ENCODE measurements around the gene TECR. TPM values are rescaled to one million over a fixed set of nuclear protein-coding genes. Genes with fewer than 3 reads are reported as not detected.

TECR gene
- total RNA-seq, 1 experiment from 2014 or later: 164 TPM

DNA sequence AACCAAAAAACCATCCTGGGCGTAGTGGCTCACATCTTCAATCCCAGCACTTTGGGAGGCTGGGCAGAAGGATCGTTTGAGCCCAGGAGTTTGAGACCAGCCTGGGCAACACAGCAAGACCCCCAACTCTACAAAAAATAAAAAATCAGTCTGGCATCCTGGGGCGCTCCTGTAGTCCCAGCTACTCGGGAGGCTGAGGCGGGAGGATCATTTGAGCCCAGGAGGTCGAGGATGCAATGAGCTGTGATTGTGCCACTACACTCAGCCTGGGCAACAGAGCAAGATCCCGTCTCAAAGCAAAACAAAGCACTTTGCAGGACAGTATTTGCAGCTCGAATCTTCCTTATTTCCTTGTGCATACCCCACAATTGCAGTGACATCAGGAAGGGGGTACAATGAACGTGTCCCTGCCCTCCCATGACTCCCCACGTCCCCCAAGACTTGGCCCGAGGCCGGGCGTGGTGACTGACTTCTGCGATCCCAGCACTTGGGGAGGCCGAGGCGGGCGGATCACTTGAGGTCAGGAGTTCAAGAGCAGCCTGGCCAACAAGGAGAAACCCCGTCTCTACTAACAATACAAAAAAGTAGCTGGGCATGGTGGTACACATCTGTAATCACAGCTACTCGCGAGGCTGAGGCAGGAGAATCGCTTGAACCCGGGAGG, 41.6 kb downstream of the TECR start:
- H2AFZ ChIP-seq (ENCODE audit: low read length): no peak overlapping the region
- H3T11ph ChIP-seq (ENCODE audit: low read length): no peak overlapping the region
- H2AK5ac ChIP-seq (ENCODE audit: insufficient read length, low read length): no peak overlapping the region
- H3K79me1 ChIP-seq (ENCODE audit: insufficient read depth, low read depth, low read length, poor library complexity, severe bottlenecking): no peaks in the 10 kb centered on the region
- Mint-ChIP-seq H3K27me3 (ENCODE audit: low read depth) (0 out of 2 replicates have a peak, but pooled peaks cover 2% of the 10 kb centered on the region), H3K4me1 (peaks cover 12 to 25% of the 10 kb centered on the region in 2 experiments), H3K27ac (peak overlapping the region; percentile 94 to 98 (median 96); a peak in 4 of 7 replicates), H3K9me3 (no peaks in the 10 kb centered on the region), H3K4me3 (peak overlapping the region; percentile 97 to 99), H3K36me3 (ENCODE audit: insufficient read depth in 1 of 3, low read depth in 3 of 3) (peaks cover 9 to 23% (median 10%) of the 10 kb centered on the region in 3 experiments; a peak in 6 of 7 replicates)
- H3K4ac ChIP-seq (ENCODE audit: low read depth, low read length): no peak overlapping the region
- peak overlapping the region; percentile 62 for H3K4me2 ChIP-seq (ENCODE audit: insufficient read depth, insufficient read length, low read length)
- H3K27ac ChIP-seq (ENCODE audit: insufficient read length, low read depth, low read length): no peak overlapping the region
- H3K23me2 ChIP-seq (ENCODE audit: insufficient read length, low read depth, low read length, poor library complexity, severe bottlenecking): peaks cover 8% of the 10 kb centered on the region
- no peaks in the 10 kb centered on the region for H4K20me1 ChIP-seq (ENCODE audit: control insufficient read depth, insufficient read depth, insufficient read length)
- no peak overlapping the region for H2BK5ac ChIP-seq (ENCODE audit: insufficient read length, low read length)
- no peak overlapping the region for H4K91ac ChIP-seq (ENCODE audit: insufficient read length, low read depth, low read length)
- TF ChIP-seq CTCF (conservative IDR thresholded peaks at IDR 0.05): no peak
- H4K8ac ChIP-seq (replicated peaks; ENCODE audit: insufficient read length, low read depth, low read length): no peak overlapping the region
- H2BK120ac ChIP-seq (ENCODE audit: low read depth, low read length, poor library complexity, severe bottlenecking): no peak overlapping the region
- 0 out of 2 replicates have a peak overlapping the region, but pooled peaks have one; percentile 6 for H3K14ac ChIP-seq (ENCODE audit: insufficient read depth, low read length)
- H2BK15ac ChIP-seq (ENCODE audit: low read depth, low read length): no peak overlapping the region
- H3K79me2 ChIP-seq (ENCODE audit: insufficient read depth, low read length): peaks cover 9% of the 10 kb centered on the region; the same call in 1 of the 2 replicates
- H3K4me1 ChIP-seq (ENCODE audit: insufficient read depth, low read length): no peaks in the 10 kb centered on the region
- no peak overlapping the region for H2BK20ac ChIP-seq (ENCODE audit: low read depth, low read length, poor library complexity, severe bottlenecking)
- H3K9me3 ChIP-seq (ENCODE audit: control insufficient read depth, low read depth, low read length): no peaks in the 10 kb centered on the region
- no CpG with 5 or more reads among the region's 22 CpGs for WGBS (ENCODE audit: extremely low coverage, insufficient read length, low lambda C conversion rate)
- no peaks in the 10 kb centered on the region for H3K27me3 ChIP-seq (ENCODE audit: insufficient read depth, low read length)
- DNase-seq: no peak
- no peak overlapping the region for H3K23ac ChIP-seq (ENCODE audit: insufficient read length, low read depth, low read length)
- no peak overlapping the region for H3K56ac ChIP-seq (ENCODE audit: insufficient read length, low read depth, low read length)
- peak overlapping the region; percentile 88 for H3K9ac ChIP-seq (ENCODE audit: extremely low read depth, insufficient read length, low read length)
- no peak overlapping the region for H2BK12ac ChIP-seq (ENCODE audit: insufficient read length, low read depth, low read length)
- H4K5ac ChIP-seq (ENCODE audit: insufficient read length, low read depth, low read length): no peak overlapping the region
- H3K18ac ChIP-seq (ENCODE audit: insufficient read length, low read depth, low read length): no peak overlapping the region

Measured in H9 (cell line).